HG03139 (cell line): Measurements from ENCODE around the gene HDAC4.
"Not testable (repeated sequence)": the region's sequence is repeated elsewhere in the genome, so short reads cannot be mapped to it uniquely, and the experiment has no call there.

Experiments
- ATAC-seq: cut with Tn5 transposase; IDR thresholded peaks from one replicate; pipeline ENCODE4 v1.9.1; 2021; ENCODE audit not compliant: unreplicated experiment

HDAC4 gene

DNA sequence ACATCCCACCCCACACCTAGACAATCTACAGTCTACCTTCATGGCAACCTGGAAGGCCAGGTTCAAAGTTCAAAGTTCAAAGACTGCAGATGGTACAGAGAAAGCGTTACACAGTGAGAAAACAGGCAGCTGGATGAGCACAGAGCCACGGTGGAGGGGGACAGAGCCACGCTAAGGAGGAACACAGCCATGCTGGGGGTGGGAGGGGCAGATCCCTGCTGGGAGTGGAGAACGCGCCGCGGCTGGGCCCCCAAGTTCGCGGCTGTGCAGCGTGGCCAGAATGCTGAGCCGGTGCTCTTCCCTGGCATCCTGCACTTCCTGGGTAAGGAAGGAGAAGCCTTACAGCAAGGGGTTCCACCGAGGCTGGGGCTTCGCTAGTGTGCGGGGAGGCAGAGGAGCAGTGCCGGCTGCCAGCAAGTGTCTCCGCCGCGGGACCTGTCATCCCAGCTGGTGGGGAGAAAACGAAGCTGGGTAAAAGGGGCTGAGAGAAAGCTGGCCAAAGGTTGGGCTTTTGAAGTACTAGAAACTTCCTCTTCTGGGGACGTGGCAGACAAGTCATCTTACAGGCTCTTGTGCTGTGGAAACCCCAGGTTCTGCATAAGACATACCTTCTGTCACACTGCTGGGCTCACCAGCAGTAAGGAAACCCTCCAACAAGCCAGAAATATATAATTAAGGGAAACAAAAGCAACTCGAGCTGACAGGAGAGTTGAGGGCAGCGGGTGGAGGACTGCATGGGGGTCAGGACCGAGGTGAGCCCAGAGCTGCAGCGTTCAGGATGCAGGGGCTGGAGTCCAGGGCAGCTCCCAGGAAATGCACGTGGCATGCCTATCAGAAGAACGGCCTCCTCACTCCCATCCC, 115.5 kb downstream of the HDAC4 start:
- no peak for ATAC-seq

- no peak for ATAC-seq
Observed at GRCh38 chr2:239283961-239284795, 116.6 kb downstream of the HDAC4 start.

- no peak for ATAC-seq
Observed at GRCh38 chr2:239283288-239283945, 117.4 kb downstream of the HDAC4 start.

- ATAC-seq: no peak
Observed at GRCh38 chr2:239282448-239283287, 118.2 kb downstream of the HDAC4 start.

- not testable (repeated sequence) for ATAC-seq
Observed at GRCh38 chr2:239280296-239281017, 120.4 kb downstream of the HDAC4 start.

GRCh38 chr2:239279508-239280295, 121.1 kb downstream of the HDAC4 start:
- no peak for ATAC-seq

DNA sequence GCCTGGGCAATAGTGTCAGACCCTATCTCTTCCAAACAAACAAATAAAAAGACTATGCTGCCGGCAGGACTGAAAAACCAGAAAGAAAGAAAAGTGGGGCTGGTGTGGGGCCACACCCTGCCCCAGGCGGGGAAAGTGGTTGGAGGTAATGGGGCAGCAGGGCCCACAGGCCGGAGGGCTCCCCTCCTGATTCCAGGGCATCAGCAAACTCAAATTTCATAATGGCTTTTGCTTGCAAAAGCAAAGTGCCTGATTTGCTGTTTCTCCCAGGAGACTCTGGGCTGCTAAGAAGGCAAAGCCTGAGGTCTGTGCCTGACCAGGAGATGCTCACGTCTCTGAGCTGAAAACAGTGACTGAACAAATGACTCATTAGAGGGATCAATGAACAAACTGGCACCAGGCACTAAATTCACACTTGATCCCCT, 121.9 kb downstream of the HDAC4 start:
- no peak for ATAC-seq

GRCh38 chr2:239278361-239278760, 122.5 kb downstream of the HDAC4 start:
- no peak for ATAC-seq

DNA sequence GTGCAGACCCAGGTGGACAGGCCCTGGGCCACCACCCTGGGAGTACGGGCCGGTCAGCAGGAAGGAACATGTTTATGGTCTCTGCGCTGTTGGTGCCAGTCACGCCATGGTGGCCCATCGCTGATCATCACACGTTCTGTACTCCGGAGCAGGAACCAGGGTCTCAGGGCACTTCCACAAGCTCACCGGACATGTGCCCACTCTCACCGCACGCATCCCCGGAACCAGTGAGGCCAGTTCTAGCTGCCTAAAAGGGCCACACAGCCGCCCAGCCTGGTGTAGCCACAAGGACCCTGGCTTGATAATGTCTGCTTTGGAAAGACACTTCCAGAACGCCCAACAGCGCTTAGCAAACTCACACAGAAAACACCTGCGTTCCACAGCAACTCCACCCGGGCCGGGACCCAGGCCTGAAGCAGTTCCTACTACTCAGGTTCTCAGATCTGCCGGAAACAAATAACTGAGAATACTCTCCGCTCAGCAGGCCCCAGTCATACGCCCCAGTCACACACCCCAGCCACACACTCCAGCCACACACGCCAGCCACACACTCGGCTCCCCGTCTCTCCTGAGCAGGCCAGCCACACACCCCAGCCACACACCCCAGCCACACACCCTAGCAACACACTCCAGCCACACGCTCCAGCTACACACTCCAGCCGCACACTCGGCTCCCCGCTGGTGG, 123.3 kb downstream of the HDAC4 start:
- no peak for ATAC-seq

DNA sequence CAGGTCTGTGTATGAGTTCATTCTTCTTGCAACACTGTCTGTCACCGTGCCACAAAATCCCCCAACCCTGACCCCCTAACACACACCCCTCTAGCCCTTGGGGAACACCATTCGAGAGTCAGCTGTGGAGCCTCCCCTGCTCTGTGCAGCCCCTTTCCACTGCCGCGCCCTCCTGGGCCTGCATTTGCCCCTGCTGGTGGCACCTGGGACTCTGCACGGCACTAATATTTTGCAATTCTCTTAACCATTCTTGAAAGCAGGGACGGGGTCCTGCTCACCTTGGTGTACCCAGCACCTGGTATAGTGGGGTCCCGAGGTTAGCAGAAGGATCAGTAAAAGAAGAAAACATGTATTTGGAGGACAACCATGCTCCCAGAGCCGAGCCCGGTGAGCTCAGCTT, 124.0 kb downstream of the HDAC4 start:
- no peak for ATAC-seq

DNA sequence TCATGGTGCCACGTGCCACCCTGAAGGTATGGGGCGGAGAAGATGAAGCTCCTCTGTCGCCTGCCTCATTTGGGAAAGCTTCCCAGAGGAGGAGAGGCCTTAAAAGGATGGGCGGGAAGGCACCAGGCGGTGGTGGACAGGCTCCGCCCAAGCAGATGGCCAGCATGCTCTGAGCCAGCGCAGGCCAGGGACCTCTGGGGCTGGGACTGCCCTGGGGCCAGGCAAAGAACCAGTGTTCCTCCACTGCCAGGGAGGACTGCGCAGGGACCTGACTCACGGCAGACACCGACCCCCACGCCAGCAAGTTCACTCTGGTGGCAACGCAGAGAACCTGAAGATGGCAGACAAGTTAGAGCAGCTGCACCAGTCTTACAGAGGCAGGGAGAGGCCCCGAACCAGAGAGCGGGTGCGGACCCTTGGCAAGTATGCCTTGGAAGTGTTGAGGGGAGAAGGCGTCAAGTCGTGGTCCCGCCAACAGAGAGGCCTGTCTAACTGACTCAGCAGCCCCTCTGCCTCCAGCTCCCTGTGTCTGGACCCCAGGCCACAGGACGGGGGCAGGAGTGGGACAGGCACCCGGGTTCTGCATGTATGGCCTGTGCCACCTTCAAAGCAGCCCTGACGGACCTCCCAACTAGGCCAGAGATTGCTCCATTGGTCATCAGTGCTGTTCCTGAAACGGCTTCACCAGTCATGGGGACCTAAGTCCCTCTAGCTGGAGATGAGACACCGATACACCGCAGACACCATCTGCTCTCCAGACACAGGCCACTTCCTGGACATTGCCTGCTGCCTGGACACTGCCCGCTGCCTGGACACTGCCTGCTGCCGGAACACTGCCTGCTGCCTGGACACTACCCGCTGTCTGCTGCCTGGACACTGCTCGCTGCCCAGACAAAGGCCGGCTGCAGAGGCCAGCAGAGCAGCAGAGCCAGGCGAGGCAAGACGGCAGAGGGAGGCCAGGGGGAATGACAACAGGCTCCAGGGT, 124.7 kb downstream of the HDAC4 start:
- ATAC-seq: no peak

- ATAC-seq: no peak
Observed at GRCh38 chr2:239275044-239275685, 125.7 kb downstream of the HDAC4 start.

DNA sequence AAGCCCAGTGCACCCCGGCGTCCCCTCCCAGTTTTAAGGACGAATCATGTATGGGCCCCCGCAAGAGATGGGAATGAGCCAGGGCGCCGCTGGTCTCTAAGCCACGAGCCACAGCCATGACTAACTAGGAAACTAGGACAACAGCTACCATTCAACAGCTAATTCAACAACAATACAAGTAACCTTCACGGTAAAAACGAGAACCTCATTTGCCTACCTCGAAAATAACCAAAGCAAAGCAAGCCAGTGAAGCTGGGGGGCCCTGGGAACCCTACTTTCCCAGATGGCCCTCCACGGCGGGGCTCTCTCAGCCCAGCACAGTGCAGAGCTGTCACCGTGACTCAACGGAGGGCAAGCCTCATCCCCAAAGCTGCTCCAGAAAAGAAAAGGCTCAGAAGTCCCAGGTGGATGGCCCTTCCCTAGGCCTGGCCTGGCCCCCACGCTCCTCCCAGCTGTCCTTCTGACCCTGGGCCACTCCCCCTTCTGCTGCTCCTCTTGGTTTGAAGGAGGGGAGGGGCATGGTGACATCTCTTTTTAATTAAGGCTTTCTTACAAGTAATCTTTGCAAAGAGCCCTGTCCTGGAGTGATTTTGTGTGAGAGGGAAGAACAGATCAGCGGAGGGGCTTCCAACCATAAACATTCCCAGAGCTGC, 126.3 kb downstream of the HDAC4 start:
- ATAC-seq: no peak

- ATAC-seq: no peak
Observed at GRCh38 chr2:239273280-239274234, 127.3 kb downstream of the HDAC4 start.

DNA sequence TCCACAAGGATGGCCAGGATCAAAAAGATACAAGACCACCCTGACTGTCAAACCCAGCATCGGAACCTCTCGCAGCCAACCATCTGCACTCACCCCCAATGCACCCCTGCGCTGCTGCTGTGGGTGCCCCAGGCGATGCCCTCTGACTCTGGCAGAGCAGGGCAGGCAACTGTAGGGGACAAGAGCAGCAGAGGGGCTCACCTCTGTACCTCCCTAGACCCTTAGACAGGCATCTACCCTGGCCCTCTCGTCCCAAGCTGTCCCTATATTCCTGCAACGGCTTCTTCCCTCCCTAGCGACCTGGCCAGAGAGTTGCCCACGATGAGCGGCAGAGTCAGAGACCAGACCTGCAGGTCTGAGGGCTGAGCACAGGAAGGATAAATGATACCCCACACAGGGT, 128.2 kb downstream of the HDAC4 start:
- no peak for ATAC-seq
